OCI-LY3 (cell line): ENCODE results near the gene ZC3H14.

ENCODE experiments used
- EZH2phosphoT487 ChIP-seq: fragments of 200-600 bp; shearing (Covaris generic); IDR thresholded peaks from 2 replicates; pipeline ENCODE4 v1.6.1; 2018; ENCODE audit warnings: antibody characterized with exemption, mixed run types, low read depth
- TF ChIP-seq, protein P1 (sequence below): fragments of 200-600, 300-600 bp; sonication (generic); IDR thresholded peaks from 2 replicates; pipeline ENCODE4 v1.5.1; 2014; ENCODE audit warnings: antibody characterized with exemption, low read length, low read depth

DNA sequence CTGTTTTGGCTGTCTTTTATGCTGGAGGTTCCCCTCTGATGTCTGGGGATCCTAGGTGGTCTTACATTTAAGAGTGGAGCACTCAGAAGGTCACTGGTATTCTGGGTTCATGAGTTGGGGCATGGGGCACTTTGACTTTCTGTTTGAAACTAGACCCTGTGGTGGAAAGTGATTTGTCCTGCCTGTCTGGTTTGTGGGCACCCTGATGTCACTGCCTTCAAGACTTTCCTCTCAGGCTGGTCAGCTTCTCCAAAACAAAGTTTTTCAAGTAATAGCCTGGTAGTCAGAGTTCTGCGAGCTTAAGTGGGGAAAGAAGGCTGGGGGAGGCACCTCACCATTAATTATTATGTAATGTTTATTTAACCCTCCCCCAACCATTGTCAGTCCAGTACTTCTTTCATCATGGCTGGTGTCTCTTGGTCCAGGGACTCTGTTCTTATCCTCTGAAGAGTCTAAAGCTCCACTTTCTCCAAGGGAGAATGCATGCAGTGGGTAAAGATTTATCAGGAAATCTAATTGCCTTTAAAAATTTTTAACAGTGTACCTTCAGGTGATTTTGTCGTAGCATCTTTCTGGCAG lies 35.3 kb downstream of the ZC3H14 start:
- TF ChIP-seq, protein P1, sequence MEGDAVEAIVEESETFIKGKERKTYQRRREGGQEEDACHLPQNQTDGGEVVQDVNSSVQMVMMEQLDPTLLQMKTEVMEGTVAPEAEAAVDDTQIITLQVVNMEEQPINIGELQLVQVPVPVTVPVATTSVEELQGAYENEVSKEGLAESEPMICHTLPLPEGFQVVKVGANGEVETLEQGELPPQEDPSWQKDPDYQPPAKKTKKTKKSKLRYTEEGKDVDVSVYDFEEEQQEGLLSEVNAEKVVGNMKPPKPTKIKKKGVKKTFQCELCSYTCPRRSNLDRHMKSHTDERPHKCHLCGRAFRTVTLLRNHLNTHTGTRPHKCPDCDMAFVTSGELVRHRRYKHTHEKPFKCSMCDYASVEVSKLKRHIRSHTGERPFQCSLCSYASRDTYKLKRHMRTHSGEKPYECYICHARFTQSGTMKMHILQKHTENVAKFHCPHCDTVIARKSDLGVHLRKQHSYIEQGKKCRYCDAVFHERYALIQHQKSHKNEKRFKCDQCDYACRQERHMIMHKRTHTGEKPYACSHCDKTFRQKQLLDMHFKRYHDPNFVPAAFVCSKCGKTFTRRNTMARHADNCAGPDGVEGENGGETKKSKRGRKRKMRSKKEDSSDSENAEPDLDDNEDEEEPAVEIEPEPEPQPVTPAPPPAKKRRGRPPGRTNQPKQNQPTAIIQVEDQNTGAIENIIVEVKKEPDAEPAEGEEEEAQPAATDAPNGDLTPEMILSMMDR = no peak
- no peak for TF ChIP-seq EZH2phosphoT487
